ENCODE data around the gene FBXO44.

GRCh38 chr1:11705596-11705995 lies 50.9 kb downstream of the FBXO44 start:
- TF ChIP-seq CTCF (IDR thresholded peaks at IDR 0.05) (no peak), POLR2A (IDR thresholded peaks at IDR 0.05) (no peak)
